OCI-LY7 (cell line): ENCODE results near the gene CMTM3. TPM values are rescaled to one million over a fixed set of nuclear protein-coding genes. Genes with fewer than 3 reads are reported as not detected.

Experiments
- BruUV-seq: library from RNA; stranded (reverse); fragments of 400-500 nt; replicated peaks from 2 replicates; lab custom pipeline; 2021; lab: Mats Ljungman, UMichigan
- CTCF ChIA-PET: fragments of 300-600 bp; sonication (Branson Sonifier 250); formaldehyde crosslinking; loops from one replicate; lab custom pipeline; 2022; ENCODE audit warnings: antibody characterized with exemption; ENCODE audit not compliant: unreplicated experiment; lab: Charles Lee
- POLR2A ChIA-PET: fragments of 300-600 bp; sonication (Branson Sonifier 250); formaldehyde crosslinking; loops from one replicate; lab custom pipeline; 2022; ENCODE audit warnings: antibody characterized with exemption; lab: Charles Lee
- DNase-seq: peaks from one replicate; pipeline ENCODE4 v3.0.0-alpha.2; 2015; ENCODE audit warnings: low spot score
- H2AFZ ChIP-seq: fragments of 200-600 bp; sonication (generic), shearing (Covaris generic); 2 replicates; pipeline ENCODE4 v1.6.1; 2014; ENCODE audit warnings: mild to moderate bottlenecking, antibody characterized with exemption, low read length, moderate library complexity
- H3K27ac ChIP-seq: fragments of 200-600 bp; sonication (generic); 2 replicates; pipeline ENCODE4 v1.5.1; 2014; ENCODE audit warnings: mixed run types, low read depth, mild to moderate bottlenecking, moderate library complexity, low read length, inconsistent platforms; ENCODE audit not compliant: poor library complexity, severe bottlenecking
- H3K36me3 ChIP-seq: fragments of 200-600 bp; sonication (generic); 2 replicates; pipeline ENCODE4 v1.6.1; 2014; ENCODE audit warnings: mild to moderate bottlenecking, antibody characterized with exemption, low read length, moderate library complexity, mixed read lengths; ENCODE audit not compliant: insufficient read depth
- H3K4me1 ChIP-seq: fragments of 200-600 bp; sonication (generic); 2 replicates; pipeline ENCODE4 v1.5.1; 2014; ENCODE audit warnings: mild to moderate bottlenecking, low read length; ENCODE audit not compliant: insufficient read depth, poor library complexity, severe bottlenecking
- H3K4me2 ChIP-seq: fragments of 200-600 bp; sonication (generic); 2 replicates; pipeline ENCODE4 v1.6.1; 2014; ENCODE audit warnings: mild to moderate bottlenecking, low read length
- H3K4me3 ChIP-seq: fragments of 200-600 bp; sonication (generic); 2 replicates; pipeline ENCODE4 v1.5.1; 2014; ENCODE audit warnings: mild to moderate bottlenecking, low read depth, low read length; ENCODE audit not compliant: poor library complexity, severe bottlenecking
- H3K79me2 ChIP-seq: fragments of 200-600 bp; sonication (generic); 2 replicates; pipeline ENCODE4 v1.6.1; 2016; ENCODE audit warnings: low read depth, mild to moderate bottlenecking, low read length, moderate library complexity, mixed read lengths; ENCODE audit not compliant: insufficient read depth
- H3K9me2 ChIP-seq: fragments of 200-600 bp; sonication (generic); 2 replicates; pipeline ENCODE4 v1.6.1; 2016; ENCODE audit warnings: mild to moderate bottlenecking, low read length, mixed read lengths; ENCODE audit not compliant: insufficient read depth
- H3K9me3 ChIP-seq: fragments of 200-600 bp; sonication (generic); 2 replicates; pipeline ENCODE4 v1.6.1; 2014; ENCODE audit warnings: mild to moderate bottlenecking, mixed run types, low read length, mixed read lengths
- H4K20me1 ChIP-seq: fragments of 200-600 bp; sonication (generic); 2 replicates; pipeline ENCODE4 v1.6.1; 2014; ENCODE audit warnings: mild to moderate bottlenecking, antibody characterized with exemption, low read length, moderate library complexity, mixed read lengths; ENCODE audit not compliant: insufficient read depth
- EZH2phosphoT487 ChIP-seq: fragments of 200-600 bp; sonication (generic); IDR thresholded peaks from 2 replicates; pipeline ENCODE4 v1.6.1; 2018; ENCODE audit warnings: low read depth, borderline replicate concordance, mild to moderate bottlenecking, mixed run types, antibody characterized with exemption, low read length, moderate library complexity, mixed read lengths
- intact Hi-C: fragments of 100-400 bp; cut with micrococcal nuclease; formaldehyde crosslinking; loops from one replicate; pipeline ENCODE4 v1.10.0; 2022; ENCODE audit not compliant: unreplicated experiment
- total RNA-seq, 2 experiments: library from RNA; depleted of rRNA in 1 of 2; stranded (reverse); fragments of >200 nt in 1 of 2; shearing (Covaris generic) in 1 of 2; gene quantifications; 2 replicates each; pipeline ENCODE4 v1.2.3, GENCODE V29; 2014 to 2022
- TF ChIP-seq, protein P1 (sequence below): fragments of 200-600 bp; sonication (generic); conservative IDR thresholded peaks from 2 replicates; pipeline ENCODE4 v1.5.1; 2014; ENCODE audit warnings: mild to moderate bottlenecking, antibody characterized with exemption, low read length, moderate library complexity, mixed read lengths

CMTM3 gene
- total RNA-seq, 2 experiments from 2014 or later: 5.0 to 30.4 TPM

DNA sequence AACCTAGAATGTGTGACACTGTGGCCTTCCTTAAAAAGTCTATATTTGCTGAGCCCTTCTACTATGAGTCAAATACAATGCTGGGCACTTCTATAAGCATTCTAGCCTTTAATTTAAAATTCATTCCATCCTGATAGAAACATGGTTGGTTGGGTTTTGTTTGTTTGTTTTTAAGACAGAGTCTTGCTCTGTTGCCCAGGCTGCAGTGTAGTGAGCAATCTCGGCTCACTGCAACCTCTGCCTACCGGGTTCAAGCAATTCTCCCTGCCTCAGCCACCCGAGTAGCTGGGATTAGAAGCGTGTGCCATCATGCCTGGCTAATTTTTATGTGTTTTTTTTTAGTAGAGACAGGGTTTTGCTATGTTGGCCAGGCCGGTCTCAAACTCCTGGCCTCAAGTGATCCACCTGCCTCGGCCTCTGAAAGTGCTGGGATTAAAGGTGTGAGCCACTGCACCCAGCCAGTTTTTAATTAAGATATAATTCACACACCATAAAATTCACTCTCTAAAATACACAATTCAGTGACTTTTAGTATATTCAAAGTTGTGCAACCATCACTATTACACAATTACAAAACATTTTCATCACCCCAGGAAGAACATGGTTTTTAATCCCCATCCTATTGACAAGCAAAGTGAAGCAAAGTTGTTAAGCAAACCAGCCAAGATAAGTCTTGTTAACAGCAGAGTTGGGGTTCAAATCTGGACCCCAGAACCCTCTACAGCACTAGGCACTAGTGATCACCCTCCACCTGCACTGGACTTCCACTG, 49.3 kb downstream of the CMTM3 start:
- no TSS peak for BruUV-seq
- no peak for DNase-seq
- H3K4me1 ChIP-seq: no peaks in the 10 kb centered on the region
- H3K4me2 ChIP-seq: no peak overlapping the region
- H3K4me3 ChIP-seq: no peak overlapping the region
- H3K9me3 ChIP-seq: no peaks in the 10 kb centered on the region
- H3K27ac ChIP-seq: no peak overlapping the region
- no peaks in the 10 kb centered on the region for H3K36me3 ChIP-seq
- no peaks in the 10 kb centered on the region for H3K79me2 ChIP-seq
- H4K20me1 ChIP-seq: no peaks in the 10 kb centered on the region
- intact Hi-C loops: no loop called here
- POLR2A ChIA-PET: interaction anchor here (0.7 to 1.2 kb wide), 2 partner anchors 10 to 30 kb away, joined by 3 to 5 read pairs; no protein-coding TSS in a partner anchor
- H2AFZ ChIP-seq: no peak overlapping the region
- TF ChIP-seq, protein P1, sequence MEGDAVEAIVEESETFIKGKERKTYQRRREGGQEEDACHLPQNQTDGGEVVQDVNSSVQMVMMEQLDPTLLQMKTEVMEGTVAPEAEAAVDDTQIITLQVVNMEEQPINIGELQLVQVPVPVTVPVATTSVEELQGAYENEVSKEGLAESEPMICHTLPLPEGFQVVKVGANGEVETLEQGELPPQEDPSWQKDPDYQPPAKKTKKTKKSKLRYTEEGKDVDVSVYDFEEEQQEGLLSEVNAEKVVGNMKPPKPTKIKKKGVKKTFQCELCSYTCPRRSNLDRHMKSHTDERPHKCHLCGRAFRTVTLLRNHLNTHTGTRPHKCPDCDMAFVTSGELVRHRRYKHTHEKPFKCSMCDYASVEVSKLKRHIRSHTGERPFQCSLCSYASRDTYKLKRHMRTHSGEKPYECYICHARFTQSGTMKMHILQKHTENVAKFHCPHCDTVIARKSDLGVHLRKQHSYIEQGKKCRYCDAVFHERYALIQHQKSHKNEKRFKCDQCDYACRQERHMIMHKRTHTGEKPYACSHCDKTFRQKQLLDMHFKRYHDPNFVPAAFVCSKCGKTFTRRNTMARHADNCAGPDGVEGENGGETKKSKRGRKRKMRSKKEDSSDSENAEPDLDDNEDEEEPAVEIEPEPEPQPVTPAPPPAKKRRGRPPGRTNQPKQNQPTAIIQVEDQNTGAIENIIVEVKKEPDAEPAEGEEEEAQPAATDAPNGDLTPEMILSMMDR: no peak
- TF ChIP-seq EZH2phosphoT487: no peak
- CTCF ChIA-PET: no interaction called here
- no peaks in the 10 kb centered on the region for H3K9me2 ChIP-seq

DNA sequence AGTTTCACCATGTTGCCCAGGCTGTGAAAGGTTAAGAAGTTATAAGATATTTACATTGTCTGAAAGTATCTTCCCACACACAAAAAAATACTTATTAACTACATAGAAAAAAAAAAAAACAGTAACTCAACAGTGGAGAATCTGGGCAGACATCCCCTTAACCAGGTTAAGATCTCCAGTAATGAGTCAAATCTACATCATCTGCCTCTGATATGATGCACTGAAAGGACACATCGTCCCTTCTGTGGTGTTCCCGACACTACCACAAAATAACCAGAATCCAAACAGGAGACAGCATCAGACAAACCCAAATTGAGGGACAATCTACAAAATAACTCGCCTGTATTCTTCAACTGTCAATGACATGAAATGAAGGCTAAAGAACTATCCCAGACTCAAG, 52.0 kb downstream of the CMTM3 start:
- no peaks in the 10 kb centered on the region for H3K36me3 ChIP-seq

More for the DNA sequence above, 52.0 kb downstream of the CMTM3 start:
- Histone ChIP-seq H3K9me3 (no peaks in the 10 kb centered on the region), H4K20me1 (no peaks in the 10 kb centered on the region), H3K4me1 (no peaks in the 10 kb centered on the region), H3K27ac (no peak overlapping the region), H2AFZ (no peak overlapping the region), H3K4me3 (no peak overlapping the region), H3K9me2 (no peaks in the 10 kb centered on the region), H3K79me2 (no peaks in the 10 kb centered on the region), H3K4me2 (no peak overlapping the region)
- ChIA-PET CTCF (no interaction called here), POLR2A (no interaction called here)
- intact Hi-C loops: no loop called here
- TF ChIP-seq, protein P1: no peak
- no peak for TF ChIP-seq EZH2phosphoT487
- BruUV-seq: no TSS peak
- no peak for DNase-seq
